ENCODE measurements around the gene PTH1R. TPM values are rescaled to one million over a fixed set of nuclear protein-coding genes. Genes with fewer than 3 reads are reported as not detected.

The PTH1R gene
- total and polyA plus RNA-seq, 4 donors: 7.8 to 25.0 (median 13.0) TPM

GRCh38 chr3:46888705-46889104 lies 11.2 kb downstream of the PTH1R start:
- WGBS (ENCODE audit: insufficient coverage): 64% methylated on average over 9 of the region's 13 CpGs
- Histone ChIP-seq H3K4me1 (ENCODE audit: control insufficient read depth, insufficient read depth, low read length) (peaks cover 35% of the 10 kb centered on the region), H3K27ac (ENCODE audit: low read depth, low read length) (no peak overlapping the region), H3K27me3 (ENCODE audit: control insufficient read depth, insufficient read depth, low read length) (peaks cover 17% of the 10 kb centered on the region), H3K4me3 (ENCODE audit: low read depth, low read length) (no peak overlapping the region), H3K9me3 (ENCODE audit: control insufficient read depth, insufficient read depth, low read length) (no peaks in the 10 kb centered on the region), H3K36me3 (ENCODE audit: control insufficient read depth, insufficient read depth, low read length) (no peaks in the 10 kb centered on the region)
- no peak for DNase-seq (ENCODE audit: low read depth in 4 of 6, low spot score in 6 of 6)

GRCh38 chr3:46889381-46890110 lies 12.0 kb downstream of the PTH1R start:
- Histone ChIP-seq H3K9me3 (ENCODE audit: control insufficient read depth, insufficient read depth, low read length) (no peaks in the 10 kb centered on the region), H3K4me3 (ENCODE audit: low read depth, low read length) (no peak overlapping the region), H3K27ac (ENCODE audit: low read depth, low read length) (no peak overlapping the region), H3K4me1 (ENCODE audit: control insufficient read depth, insufficient read depth, low read length) (peaks cover 32% of the 10 kb centered on the region), H3K36me3 (ENCODE audit: control insufficient read depth, insufficient read depth, low read length) (no peaks in the 10 kb centered on the region), H3K27me3 (ENCODE audit: control insufficient read depth, insufficient read depth, low read length) (peaks cover 10% of the 10 kb centered on the region)
- WGBS (ENCODE audit: insufficient coverage): 94% methylated on average over 3 of the region's 6 CpGs
- DNase-seq (ENCODE audit: low read depth in 4 of 6, low spot score in 6 of 6): no peak

- Histone ChIP-seq H3K4me3 (ENCODE audit: low read depth, low read length) (no peak overlapping the region), H3K4me1 (ENCODE audit: control insufficient read depth, insufficient read depth, low read length) (peaks cover 32% of the 10 kb centered on the region), H3K9me3 (ENCODE audit: control insufficient read depth, insufficient read depth, low read length) (no peaks in the 10 kb centered on the region), H3K27me3 (ENCODE audit: control insufficient read depth, insufficient read depth, low read length) (peaks cover 4% of the 10 kb centered on the region), H3K36me3 (ENCODE audit: control insufficient read depth, insufficient read depth, low read length) (no peaks in the 10 kb centered on the region), H3K27ac (ENCODE audit: low read depth, low read length) (no peak overlapping the region)
- 83% methylated on average over 1 of the region's 1 CpG for WGBS (ENCODE audit: insufficient coverage)
- no peak for DNase-seq (ENCODE audit: low read depth in 4 of 6, low spot score in 6 of 6)
Observed at GRCh38 chr3:46890132-46890531, 12.6 kb downstream of the PTH1R start.

- no peaks in the 10 kb centered on the region for H3K9me3 ChIP-seq (ENCODE audit: control insufficient read depth, insufficient read depth, low read length)
- no peak overlapping the region for H3K27ac ChIP-seq (ENCODE audit: low read depth, low read length)
- DNase-seq (ENCODE audit: low read depth in 4 of 6, low spot score in 6 of 6): no peak
- no peaks in the 10 kb centered on the region for H3K36me3 ChIP-seq (ENCODE audit: control insufficient read depth, insufficient read depth, low read length)
- no peaks in the 10 kb centered on the region for H3K27me3 ChIP-seq (ENCODE audit: control insufficient read depth, insufficient read depth, low read length)
- 100% methylated on average over 2 of the region's 3 CpGs for WGBS (ENCODE audit: insufficient coverage)
- no peak overlapping the region for H3K4me3 ChIP-seq (ENCODE audit: low read depth, low read length)
- peaks cover 32% of the 10 kb centered on the region for H3K4me1 ChIP-seq (ENCODE audit: control insufficient read depth, insufficient read depth, low read length)
Observed at GRCh38 chr3:46891132-46891531, 13.6 kb downstream of the PTH1R start.

GRCh38 chr3:46892285-46893145 lies 15.0 kb downstream of the PTH1R start:
- H3K4me1 ChIP-seq (ENCODE audit: control insufficient read depth, insufficient read depth, low read length): peaks cover 32% of the 10 kb centered on the region
- no peaks in the 10 kb centered on the region for H3K9me3 ChIP-seq (ENCODE audit: control insufficient read depth, insufficient read depth, low read length)
- DNase-seq (ENCODE audit: low read depth in 4 of 6, low spot score in 6 of 6): peak; percentile 44 to 91 (median 62)
- no peak overlapping the region for H3K27ac ChIP-seq (ENCODE audit: low read depth, low read length)
- H3K4me3 ChIP-seq (ENCODE audit: low read depth, low read length): peak overlapping the region; percentile 40
- H3K36me3 ChIP-seq (ENCODE audit: control insufficient read depth, insufficient read depth, low read length): no peaks in the 10 kb centered on the region
- H3K27me3 ChIP-seq (ENCODE audit: control insufficient read depth, insufficient read depth, low read length): no peaks in the 10 kb centered on the region
- 3% methylated on average over 54 of the region's 58 CpGs for WGBS (ENCODE audit: insufficient coverage)

- peak in 1 of 6 donors; percentile 26 for DNase-seq (ENCODE audit: low read depth in 4 of 6, low spot score in 6 of 6)
- peaks cover 37% of the 10 kb centered on the region for H3K4me1 ChIP-seq (ENCODE audit: control insufficient read depth, insufficient read depth, low read length)
- H3K27me3 ChIP-seq (ENCODE audit: control insufficient read depth, insufficient read depth, low read length): peaks cover 6% of the 10 kb centered on the region
- H3K36me3 ChIP-seq (ENCODE audit: control insufficient read depth, insufficient read depth, low read length): no peaks in the 10 kb centered on the region
- no peak overlapping the region for H3K4me3 ChIP-seq (ENCODE audit: low read depth, low read length)
- H3K9me3 ChIP-seq (ENCODE audit: control insufficient read depth, insufficient read depth, low read length): no peaks in the 10 kb centered on the region
- H3K27ac ChIP-seq (ENCODE audit: low read depth, low read length): no peak overlapping the region
- WGBS (ENCODE audit: insufficient coverage): 90% methylated on average over 2 of the region's 6 CpGs
Observed at GRCh38 chr3:46893146-46893748, 15.7 kb downstream of the PTH1R start.

- Histone ChIP-seq H3K36me3 (ENCODE audit: control insufficient read depth, insufficient read depth, low read length) (no peaks in the 10 kb centered on the region), H3K4me1 (ENCODE audit: control insufficient read depth, insufficient read depth, low read length) (peaks cover 39% of the 10 kb centered on the region), H3K9me3 (ENCODE audit: control insufficient read depth, insufficient read depth, low read length) (no peaks in the 10 kb centered on the region), H3K27ac (ENCODE audit: low read depth, low read length) (no peak overlapping the region), H3K4me3 (ENCODE audit: low read depth, low read length) (no peak overlapping the region), H3K27me3 (ENCODE audit: control insufficient read depth, insufficient read depth, low read length) (peaks cover 9% of the 10 kb centered on the region)
- no peak for DNase-seq (ENCODE audit: low read depth in 4 of 6, low spot score in 6 of 6)
- WGBS (ENCODE audit: insufficient coverage): 87% methylated on average over 9 of the region's 9 CpGs
Observed at GRCh38 chr3:46893763-46894162, 16.2 kb downstream of the PTH1R start.

GRCh38 chr3:46894256-46894655 lies 16.7 kb downstream of the PTH1R start:
- 93% methylated on average over 6 of the region's 6 CpGs for WGBS (ENCODE audit: insufficient coverage)
- Histone ChIP-seq H3K27me3 (ENCODE audit: control insufficient read depth, insufficient read depth, low read length) (peaks cover 9% of the 10 kb centered on the region), H3K4me1 (ENCODE audit: control insufficient read depth, insufficient read depth, low read length) (peaks cover 41% of the 10 kb centered on the region), H3K4me3 (ENCODE audit: low read depth, low read length) (no peak overlapping the region), H3K36me3 (ENCODE audit: control insufficient read depth, insufficient read depth, low read length) (no peaks in the 10 kb centered on the region), H3K9me3 (ENCODE audit: control insufficient read depth, insufficient read depth, low read length) (no peaks in the 10 kb centered on the region), H3K27ac (ENCODE audit: low read depth, low read length) (no peak overlapping the region)
- DNase-seq (ENCODE audit: low read depth in 4 of 6, low spot score in 6 of 6): no peak

- Histone ChIP-seq H3K27ac (ENCODE audit: low read depth, low read length) (no peak overlapping the region), H3K4me1 (ENCODE audit: control insufficient read depth, insufficient read depth, low read length) (peaks cover 42% of the 10 kb centered on the region), H3K9me3 (ENCODE audit: control insufficient read depth, insufficient read depth, low read length) (no peaks in the 10 kb centered on the region), H3K36me3 (ENCODE audit: control insufficient read depth, insufficient read depth, low read length) (peaks cover 2% of the 10 kb centered on the region), H3K27me3 (ENCODE audit: control insufficient read depth, insufficient read depth, low read length) (peaks cover 9% of the 10 kb centered on the region), H3K4me3 (ENCODE audit: low read depth, low read length) (no peak overlapping the region)
- peak in 2 of 6 donors; percentile 58 to 76 for DNase-seq (ENCODE audit: low read depth in 4 of 6, low spot score in 6 of 6)
- 31% methylated on average over 5 of the region's 5 CpGs for WGBS (ENCODE audit: insufficient coverage)
Observed at GRCh38 chr3:46895204-46895660, 17.7 kb downstream of the PTH1R start.
